Measurements from ENCODE around the gene LRRK1. TPM values are rescaled to one million over a fixed set of nuclear protein-coding genes. Genes with fewer than 3 reads are reported as not detected.

The LRRK1 gene
- total RNA-seq, 1 experiment from 2014 or later, result 9.9 TPM

DNA sequence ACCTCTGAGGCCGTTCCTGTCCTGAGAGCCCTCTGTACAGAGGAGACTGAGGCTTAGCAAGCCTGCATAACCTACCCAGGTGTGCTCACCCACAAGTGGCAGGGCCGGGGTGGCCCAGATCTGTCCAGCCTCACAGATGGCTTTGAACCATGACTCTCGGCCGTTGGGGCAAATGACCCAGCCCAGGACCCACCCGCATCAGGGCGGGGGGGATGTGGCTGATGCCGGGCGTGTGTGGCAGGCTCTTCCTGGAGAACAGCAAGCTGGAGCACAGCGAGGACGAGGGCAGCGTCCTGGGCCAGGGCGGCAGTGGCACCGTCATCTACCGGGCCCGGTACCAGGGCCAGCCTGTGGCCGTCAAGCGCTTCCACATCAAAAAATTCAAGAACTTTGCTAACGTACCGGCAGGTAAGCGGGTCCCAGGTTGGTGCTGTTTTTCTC lies 133.5 kb downstream of the LRRK1 start:
- no peak for DNase-seq (ENCODE audit: low read depth)

DNA sequence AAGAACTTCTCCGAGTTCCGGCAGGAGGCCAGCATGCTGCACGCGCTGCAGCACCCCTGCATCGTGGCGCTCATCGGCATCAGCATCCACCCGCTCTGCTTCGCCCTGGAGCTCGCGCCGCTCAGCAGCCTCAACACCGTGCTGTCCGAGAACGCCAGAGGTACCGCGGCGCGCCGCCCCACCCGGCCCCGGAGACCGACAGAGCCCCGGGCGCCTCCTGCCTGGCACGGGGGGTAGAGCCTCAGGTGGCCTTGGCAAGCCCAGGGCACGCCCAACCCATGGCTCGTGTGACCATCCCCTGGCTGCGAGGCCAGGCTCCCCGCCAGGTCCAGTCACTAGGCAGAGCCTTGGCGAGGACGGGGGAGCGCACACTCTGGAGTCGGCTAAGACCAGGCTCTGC lies 134.1 kb downstream of the LRRK1 start:
- DNase-seq (ENCODE audit: low read depth), result no peak

DNA sequence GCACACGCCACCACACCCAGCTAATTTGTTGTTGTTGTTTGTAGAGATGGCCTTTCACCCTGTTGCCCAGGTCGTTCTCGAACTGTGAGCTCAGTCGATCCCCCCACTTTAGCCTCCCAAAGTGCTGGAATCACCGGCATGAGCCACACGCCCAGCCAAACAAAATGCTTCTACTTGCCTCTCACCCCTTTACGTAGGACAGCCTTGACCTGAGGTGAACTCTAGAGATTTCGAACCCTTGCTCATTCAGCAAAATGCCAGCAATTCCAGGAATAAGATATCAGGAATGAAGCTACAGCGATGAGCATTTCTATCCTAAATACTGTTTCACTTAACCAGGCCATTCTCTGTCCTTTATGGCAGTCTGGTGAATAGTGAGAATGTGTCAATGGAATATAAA lies 135.0 kb downstream of the LRRK1 start:
- no peak for DNase-seq (ENCODE audit: low read depth)

DNA sequence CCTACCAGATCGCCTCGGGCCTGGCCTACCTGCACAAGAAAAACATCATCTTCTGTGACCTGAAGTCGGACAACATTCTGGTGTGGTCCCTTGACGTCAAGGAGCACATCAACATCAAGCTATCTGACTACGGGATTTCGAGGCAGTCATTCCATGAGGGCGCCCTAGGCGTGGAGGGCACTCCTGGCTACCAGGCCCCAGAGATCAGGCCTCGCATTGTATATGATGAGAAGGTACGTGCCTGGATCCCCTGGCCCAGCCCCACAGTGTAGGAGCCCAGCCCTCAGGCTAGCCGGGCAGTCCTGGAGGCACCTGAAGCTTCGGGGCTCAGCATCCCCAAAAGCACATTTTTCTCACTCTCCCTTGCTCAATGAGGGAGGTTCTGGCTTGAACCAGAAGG lies 135.8 kb downstream of the LRRK1 start:
- no peak for DNase-seq (ENCODE audit: low read depth)

DNA sequence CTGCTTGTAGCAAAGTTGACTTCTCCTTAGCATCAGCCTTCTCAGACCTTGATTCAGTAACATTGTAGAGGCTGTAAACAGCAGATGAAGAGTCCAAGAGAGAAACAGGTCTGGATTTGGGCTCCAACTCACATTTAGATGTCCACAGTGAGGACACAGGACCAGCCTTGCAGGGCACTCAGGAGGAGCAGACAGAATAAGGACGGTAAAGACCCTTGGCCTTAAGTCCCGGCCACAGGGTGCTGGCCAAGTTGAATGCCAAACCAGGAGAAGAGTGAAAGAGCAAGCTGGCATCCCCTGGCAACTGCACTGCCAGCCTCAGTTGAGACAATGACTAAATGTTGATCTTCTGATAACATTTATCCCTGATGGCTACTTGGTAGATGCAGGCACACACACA lies 136.3 kb downstream of the LRRK1 start:
- no peak for DNase-seq (ENCODE audit: low read depth)

DNA sequence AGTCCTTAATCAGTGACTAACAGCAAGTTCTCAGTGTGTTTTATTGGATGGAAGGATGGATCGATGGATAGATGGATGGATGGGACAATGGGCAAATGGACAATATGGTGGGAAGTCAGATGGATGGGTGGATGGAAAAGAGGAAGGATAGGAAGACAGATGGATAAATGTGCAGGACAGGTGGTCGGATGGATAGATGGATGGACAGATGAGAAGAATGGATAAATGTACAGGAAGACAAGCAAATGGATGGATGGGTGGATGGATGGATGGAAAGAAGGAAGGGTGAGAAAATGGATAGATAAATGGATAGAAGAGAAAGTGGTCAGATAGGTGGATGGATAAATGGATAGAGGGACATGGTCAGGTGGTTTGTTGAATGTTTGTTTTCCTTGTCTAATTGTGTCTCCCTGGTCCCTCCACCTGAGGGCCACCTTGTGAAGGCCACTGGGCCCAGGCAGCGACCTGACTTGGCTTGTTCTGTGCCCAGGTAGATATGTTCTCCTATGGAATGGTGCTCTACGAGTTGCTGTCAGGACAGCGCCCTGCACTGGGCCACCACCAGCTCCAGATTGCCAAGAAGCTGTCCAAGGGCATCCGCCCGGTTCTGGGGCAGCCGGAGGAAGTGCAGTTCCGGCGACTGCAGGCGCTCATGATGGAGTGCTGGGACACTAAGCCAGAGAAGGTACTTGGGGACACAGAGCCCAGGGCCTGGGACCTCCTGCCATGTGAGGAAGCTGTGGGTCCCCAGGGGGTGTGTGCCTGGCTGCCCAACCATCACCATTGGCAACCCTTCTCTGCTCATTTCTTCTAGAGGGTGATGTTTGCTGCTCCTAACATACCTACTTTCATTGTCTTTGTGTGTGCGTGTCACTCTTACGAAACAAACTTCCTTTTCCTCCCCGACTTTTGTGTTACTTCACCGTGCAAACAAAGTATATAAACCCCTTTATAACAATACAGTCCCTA lies 137.5 kb downstream of the LRRK1 start:
- no peak for DNase-seq (ENCODE audit: low read depth)

DNA sequence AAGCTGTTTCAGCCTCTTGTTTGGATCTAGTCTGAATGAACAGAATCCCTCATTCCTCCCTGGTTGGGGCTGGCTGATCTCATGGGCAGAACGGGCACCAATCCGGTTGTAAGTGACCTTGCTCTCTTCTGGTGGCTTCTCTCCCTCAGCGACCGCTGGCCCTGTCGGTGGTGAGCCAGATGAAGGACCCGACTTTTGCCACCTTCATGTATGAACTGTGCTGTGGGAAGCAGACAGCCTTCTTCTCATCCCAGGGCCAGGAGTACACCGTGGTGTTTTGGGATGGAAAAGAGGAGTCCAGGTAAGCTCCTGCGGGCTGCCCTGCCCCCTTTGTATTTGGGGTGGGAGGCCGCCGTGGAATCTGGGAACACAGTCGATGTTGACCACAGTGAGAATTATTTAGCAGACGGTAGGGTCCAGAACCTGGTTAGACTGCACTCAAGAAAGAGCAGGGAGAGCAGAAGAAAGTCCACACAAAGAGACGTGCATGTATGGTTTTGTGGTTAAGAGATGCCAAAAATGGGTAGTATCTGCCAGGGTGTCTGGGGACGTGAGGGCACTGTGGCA lies 138.8 kb downstream of the LRRK1 start:
- DNase-seq (ENCODE audit: low read depth), result no peak

DNA sequence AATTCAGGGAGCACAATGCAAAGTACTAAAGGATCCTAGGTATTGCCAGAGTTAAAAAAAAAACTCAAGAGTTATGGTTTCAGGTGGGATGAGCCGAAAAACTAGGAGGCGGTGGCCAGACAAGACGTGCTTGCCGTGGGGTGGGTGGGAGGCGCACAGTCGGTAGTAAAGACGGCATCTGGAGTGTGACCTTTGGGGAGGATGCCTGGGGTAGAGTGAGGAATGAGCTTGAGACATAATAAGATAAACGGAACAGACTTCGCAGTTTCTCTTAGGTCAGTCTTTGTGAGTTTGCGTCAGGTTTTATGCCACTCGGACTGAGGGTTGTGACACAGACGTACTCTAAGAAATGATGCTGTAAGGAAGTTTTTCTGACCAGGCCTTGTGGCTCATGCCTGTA lies 139.6 kb downstream of the LRRK1 start:
- no peak for DNase-seq (ENCODE audit: low read depth)

DNA sequence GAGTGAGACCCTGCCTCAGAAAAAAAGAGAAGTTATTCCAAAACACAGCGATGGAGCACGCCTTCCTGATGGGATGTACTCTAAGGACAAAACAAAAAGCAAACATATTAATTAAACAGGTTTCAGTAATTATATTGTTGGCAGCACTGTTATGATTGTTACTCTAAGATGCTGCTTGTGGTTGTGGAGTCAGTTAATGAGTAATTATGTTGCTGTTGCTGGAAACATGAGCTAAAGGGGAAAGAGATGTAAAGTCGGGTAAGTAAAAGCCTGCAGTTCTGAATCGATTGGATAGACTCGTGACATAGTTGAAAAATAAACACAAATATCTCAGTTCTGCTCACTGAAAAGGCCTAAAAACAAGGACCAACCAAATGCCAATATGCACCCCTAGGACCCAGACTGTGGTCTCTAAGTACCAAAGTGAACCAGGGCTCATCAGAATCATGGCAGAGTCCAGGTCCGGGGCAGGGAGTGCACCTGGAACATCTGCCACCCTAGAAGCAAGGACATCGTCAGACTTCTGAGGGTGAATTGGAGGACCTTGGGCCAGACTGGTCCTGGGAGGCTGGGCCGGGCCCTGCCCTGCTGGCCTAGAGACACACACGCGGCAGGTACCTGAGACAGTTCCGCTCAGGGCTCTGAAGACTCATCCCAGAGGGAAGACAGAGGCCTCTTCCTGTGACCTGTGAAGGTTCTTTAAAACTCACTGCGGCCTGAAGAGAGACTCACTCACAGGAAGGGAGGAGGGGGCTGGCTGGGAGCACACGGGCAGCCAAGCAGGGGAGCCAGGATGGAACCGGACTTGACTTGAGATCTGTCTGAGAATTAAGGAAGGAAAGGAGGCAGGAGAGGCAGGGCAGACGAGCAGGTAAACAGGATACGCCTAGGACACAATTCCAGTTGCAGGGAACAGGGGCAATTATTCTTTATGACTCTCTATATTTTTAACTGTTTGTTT lies 140.5 kb downstream of the LRRK1 start:
- DNase-seq (ENCODE audit: low read depth), result no peak

DNA sequence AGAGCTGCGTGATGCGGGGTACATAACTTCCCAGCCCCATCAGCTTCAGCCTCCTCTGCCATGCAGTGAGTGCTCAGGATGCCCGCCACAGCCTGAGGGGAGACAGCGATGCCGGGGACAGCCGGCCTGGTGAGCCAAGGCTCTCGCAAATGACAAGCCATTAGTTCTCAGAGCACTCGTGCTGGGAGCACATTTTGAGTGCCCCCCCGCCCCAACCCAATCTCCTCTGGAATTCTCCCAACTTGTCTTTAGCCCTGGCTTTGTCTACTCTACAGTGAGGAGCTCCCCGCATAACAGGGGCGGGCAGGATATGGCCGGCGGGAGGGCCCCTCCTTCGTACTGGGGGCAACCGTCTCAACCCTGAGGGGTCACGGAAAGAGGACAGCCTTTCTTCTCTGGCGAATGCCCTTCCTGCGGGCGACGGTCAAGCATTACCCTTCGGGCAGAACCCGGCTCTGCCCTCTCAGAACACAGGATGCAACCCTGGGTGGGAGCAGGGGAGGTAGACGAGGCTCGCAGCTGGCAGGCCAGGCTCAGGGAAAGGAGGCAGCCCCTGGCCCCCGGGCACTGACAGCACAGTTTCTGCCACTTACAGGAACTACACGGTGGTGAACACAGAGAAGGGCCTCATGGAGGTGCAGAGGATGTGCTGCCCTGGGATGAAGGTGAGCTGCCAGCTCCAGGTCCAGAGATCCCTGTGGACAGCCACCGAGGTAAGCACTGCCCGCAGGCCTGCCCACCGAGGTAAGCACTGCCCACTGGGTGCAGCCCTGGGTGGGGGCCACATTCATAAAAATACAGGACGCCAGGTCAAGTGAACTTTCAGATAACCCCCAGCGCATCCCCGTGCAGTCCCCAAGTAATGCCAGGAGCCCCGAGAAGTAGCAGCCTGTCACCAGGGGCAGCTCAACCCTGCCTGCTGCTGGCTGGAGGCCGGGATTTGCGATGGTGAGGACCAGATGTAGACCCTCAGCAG lies 141.7 kb downstream of the LRRK1 start:
- DNase-seq (ENCODE audit: low read depth), result no peak

DNA sequence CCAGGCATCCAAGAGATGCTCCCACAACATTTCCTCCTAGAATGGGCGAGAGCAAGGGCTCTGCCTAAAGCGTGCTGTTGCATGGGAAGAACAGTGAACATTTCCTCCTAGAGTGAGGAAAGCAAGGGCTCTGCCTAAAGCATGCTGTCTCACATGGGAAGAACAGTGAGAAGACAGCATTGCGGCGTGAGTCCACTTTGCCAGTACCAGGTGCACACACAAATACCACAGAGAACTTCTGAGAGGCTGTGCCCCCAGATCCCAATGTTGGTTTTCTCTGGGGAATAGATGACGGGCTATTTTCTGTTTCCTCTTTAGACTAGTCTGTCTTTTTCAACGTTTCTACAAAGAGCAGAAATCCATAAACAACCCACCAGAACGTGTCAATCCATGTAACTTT lies 142.9 kb downstream of the LRRK1 start:
- DNase-seq (ENCODE audit: low read depth), result no peak

DNA sequence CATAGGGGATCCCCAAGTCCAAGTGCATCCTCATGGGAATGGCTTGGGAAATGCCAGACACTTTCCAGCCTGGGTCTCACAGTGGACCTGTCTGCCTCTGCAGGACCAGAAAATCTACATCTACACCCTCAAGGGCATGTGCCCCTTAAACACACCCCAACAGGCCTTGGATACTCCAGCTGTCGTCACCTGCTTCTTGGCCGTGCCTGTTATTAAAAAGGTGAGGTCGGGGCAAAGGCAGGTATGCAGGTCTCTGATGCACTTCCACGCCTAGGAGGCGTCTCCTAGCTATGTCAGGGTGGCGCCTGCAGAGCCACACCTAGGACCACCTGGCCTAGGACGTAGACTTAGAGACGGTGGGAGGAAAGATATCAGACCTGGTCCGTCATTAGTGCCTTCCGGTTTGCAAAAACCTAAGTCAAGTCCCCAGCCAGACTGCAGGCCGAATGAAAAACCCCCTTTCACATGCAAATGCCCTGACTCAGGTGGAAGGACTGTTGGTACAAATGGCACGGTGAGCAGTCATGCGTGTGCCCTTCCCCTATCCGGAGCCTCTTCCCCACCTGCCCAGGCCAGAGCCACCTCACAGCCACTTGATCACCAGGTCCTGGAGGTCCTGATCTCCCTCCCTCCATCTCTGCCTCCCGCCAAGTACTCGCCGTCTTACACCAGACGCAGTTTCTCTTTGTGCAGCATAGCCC lies 143.5 kb downstream of the LRRK1 start:
- no peak for DNase-seq (ENCODE audit: low read depth)

DNA sequence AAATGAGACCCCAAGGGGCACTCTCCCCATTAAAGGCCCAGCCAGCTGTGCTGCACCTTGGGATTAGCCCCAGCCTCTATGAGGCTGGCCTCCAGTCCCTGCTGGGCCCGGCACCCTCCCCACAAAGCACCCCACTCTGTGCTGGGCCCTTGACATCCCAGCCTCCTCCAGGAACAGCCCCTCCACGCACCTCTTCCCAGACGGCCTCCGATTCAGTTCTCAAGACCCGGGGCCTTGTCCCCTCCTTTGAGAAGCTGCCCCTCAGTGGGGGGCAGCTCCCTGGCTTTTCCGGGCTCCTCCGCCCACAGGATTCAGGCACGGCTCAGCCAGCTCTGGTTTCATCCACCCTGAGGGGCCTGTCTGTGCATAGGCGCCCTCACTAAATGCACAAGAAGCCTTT lies 144.1 kb downstream of the LRRK1 start:
- DNase-seq (ENCODE audit: low read depth), result no peak

DNA sequence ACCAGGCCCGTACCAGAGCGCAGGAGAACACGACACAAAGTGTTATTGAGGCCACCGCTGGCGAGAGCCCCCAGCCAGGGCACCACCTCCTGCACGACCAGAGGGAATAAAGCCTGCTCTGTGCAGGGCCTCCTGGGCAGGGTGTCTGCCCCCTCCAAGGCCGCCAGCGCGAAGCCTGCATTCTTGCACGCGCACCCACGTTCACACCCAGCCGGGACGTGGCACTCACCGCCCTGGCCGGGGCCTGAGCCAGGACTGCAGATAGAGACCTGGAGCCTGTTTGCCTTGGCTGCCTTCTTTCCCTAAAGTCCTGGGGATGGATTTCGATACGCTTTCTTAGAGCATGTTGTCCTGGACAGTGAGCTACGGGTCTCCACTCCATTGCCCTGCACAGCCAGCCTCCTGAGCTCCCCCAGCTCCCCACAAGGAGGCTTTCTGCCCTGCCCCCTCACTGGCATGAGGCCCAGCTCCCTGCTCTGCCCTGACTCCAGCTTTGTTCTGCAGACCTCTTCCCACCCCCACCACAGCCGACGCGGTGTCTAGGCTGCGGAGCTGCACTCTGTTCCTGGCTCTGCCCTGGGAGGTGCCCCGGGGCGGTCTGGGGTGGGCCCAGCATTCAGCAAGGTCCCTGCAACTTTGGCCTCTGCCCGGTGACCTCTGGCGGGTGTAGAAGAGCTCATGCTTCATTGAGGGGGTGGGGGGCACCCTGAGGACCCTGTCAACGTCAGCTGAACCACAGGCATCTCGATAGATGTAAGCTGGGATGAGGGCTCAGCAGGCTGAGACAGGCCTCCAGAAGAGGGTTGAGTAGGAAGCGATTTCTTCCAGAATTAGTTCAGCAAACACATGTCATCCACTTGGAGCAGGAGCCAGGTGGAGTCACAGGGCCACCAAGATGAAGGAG lies 145.0 kb downstream of the LRRK1 start:
- DNase-seq (ENCODE audit: low read depth), result no peak

DNA sequence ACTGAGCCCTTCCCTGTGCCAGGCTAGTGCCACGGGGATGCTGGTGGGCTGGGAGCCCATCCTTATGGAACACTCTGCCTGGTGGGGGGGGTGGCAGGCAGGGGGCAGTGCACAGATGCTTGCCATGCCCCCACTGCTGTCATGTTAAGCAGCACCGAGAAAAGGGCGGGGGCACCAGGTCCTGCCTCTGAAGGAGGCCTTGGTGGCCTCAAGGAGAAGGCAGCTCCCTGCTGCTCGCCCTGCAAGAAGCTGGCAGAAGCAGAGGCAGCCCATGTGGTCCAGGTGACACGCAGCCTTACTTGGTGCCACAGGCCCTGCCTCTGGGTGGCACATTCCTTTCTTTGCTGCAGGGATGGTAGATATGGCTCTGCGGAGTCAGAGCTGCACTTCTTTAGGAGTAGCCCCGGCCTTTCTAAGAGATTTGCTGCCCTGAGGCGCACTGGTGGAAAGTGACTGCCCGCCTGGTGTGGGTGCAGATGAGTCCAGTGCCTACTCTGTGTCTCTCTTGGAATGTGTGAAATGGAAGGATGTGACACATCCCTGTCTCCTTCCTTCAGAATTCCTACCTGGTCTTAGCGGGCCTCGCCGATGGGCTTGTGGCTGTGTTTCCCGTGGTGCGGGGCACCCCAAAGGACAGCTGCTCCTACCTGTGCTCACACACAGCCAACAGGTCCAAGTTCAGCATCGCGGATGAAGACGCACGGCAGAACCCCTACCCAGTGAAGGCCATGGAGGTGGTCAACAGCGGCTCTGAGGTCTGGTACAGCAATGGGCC lies 145.8 kb downstream of the LRRK1 start:
- DNase-seq (ENCODE audit: low read depth), result no peak

DNA sequence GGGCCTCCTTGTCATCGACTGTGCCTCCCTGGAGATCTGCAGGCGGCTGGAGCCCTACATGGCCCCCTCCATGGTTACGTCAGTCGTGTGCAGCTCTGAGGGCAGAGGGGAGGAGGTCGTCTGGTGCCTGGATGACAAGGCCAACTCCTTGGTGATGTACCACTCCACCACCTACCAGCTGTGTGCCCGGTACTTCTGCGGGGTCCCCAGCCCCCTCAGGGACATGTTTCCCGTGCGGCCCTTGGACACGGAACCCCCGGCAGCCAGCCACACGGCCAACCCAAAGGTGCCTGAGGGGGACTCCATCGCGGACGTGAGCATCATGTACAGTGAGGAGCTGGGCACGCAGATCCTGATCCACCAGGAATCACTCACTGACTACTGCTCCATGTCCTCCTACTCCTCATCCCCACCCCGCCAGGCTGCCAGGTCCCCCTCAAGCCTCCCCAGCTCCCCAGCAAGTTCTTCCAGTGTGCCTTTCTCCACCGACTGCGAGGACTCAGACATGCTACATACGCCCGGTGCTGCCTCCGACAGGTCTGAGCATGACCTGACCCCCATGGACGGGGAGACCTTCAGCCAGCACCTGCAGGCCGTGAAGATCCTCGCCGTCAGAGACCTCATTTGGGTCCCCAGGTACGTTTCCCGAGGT lies 146.5 kb downstream of the LRRK1 start:
- no peak for DNase-seq (ENCODE audit: low read depth)
